ENCODE measurements around the gene EFCAB6. TPM values are rescaled to one million over a fixed set of nuclear protein-coding genes. Genes with fewer than 3 reads are reported as not detected.

The EFCAB6 gene
- total and polyA plus RNA-seq, 2 donors (not counting 3 experiments of a cell fraction or from before 2014, with no cell fraction given) = 0.07 to 0.31 TPM

DNA sequence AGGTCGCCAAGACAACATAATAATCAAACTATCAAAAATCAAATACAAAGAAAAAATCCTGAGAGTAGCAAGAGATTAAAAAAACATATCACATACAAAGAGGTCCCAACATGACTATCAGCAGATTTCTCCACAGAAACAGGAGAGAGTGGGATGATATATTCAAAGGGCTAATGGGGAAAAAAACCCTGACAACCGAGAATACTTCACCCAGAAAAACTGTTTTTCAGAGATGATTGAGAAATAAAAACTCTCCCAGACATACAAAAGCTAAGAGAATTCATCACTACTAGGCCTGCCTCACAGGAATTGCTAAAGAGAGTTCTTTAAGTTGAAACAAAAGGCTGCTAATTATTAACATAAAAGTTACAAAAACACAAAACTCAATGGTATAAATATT lies 108.1 kb downstream of the EFCAB6 start:
- no peak overlapping the region for H3K27ac ChIP-seq (ENCODE audit: insufficient read depth, low read depth, low read length)
- no peaks in the 10 kb centered on the region for H4K20me1 ChIP-seq (replicated peaks; ENCODE audit: control insufficient read depth, extremely low read depth, insufficient read depth, low read length)
- H3K79me2 ChIP-seq (ENCODE audit: control insufficient read depth, insufficient read depth, low read length) = no peaks in the 10 kb centered on the region
- no peak overlapping the region for H3K9ac ChIP-seq (replicated peaks; ENCODE audit: extremely low read depth, insufficient read depth, low read length)
- no peaks in the 10 kb centered on the region for H3K9me3 ChIP-seq (replicated peaks; ENCODE audit: control insufficient read depth, insufficient read depth, low read length)
- H3K4me1 ChIP-seq (ENCODE audit: control insufficient read depth, extremely low read depth, insufficient read depth, low read length) = no peaks in the 10 kb centered on the region
- H3K36me3 ChIP-seq (ENCODE audit: control insufficient read depth in 2 of 2, extremely low read depth in 1 of 2, insufficient read depth in 2 of 2, low read length in 2 of 2) = no peaks in the 10 kb centered on the region
- H3K27me3 ChIP-seq (ENCODE audit: control insufficient read depth in 2 of 2, insufficient read depth in 2 of 2, low read length in 2 of 2) = no peaks in the 10 kb centered on the region
- DNase-seq (ENCODE audit: low read depth, low spot score) = no peak
- intact Hi-C loops (cut with micrococcal nuclease) = no loop called here
- ChIA-PET POLR2A (no interaction called here), CTCF (no interaction called here)
- H3K4me3 ChIP-seq (replicated peaks in 1 of 3; ENCODE audit: insufficient read depth in 1 of 3, low read depth in 1 of 3, low read length in 3 of 3) = no peak overlapping the region
- FAIRE-seq = no peak
- no peak overlapping the region for H2AFZ ChIP-seq (ENCODE audit: low read depth, low read length)
- no peak for TF ChIP-seq JUN (IDR thresholded peaks at IDR 0.05; ENCODE audit: borderline replicate concordance, insufficient read depth, insufficient read length, low read depth)
- TF ChIP-seq, protein P1, sequence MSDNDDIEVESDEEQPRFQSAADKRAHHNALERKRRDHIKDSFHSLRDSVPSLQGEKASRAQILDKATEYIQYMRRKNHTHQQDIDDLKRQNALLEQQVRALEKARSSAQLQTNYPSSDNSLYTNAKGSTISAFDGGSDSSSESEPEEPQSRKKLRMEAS (IDR thresholded peaks at IDR 0.05; ENCODE audit: insufficient read depth, insufficient read length) = no peak
- no peak for TF ChIP-seq GATA2 (IDR thresholded peaks at IDR 0.05; ENCODE audit: insufficient read depth, insufficient read length, low read depth, low read length)
- no peak for TF ChIP-seq MYC (IDR thresholded peaks at IDR 0.05; ENCODE audit: low read depth, low read length)
- no peak for TF ChIP-seq POLR2A (IDR thresholded peaks at IDR 0.05; ENCODE audit: low read depth, low read length)
- TF ChIP-seq, protein P2, sequence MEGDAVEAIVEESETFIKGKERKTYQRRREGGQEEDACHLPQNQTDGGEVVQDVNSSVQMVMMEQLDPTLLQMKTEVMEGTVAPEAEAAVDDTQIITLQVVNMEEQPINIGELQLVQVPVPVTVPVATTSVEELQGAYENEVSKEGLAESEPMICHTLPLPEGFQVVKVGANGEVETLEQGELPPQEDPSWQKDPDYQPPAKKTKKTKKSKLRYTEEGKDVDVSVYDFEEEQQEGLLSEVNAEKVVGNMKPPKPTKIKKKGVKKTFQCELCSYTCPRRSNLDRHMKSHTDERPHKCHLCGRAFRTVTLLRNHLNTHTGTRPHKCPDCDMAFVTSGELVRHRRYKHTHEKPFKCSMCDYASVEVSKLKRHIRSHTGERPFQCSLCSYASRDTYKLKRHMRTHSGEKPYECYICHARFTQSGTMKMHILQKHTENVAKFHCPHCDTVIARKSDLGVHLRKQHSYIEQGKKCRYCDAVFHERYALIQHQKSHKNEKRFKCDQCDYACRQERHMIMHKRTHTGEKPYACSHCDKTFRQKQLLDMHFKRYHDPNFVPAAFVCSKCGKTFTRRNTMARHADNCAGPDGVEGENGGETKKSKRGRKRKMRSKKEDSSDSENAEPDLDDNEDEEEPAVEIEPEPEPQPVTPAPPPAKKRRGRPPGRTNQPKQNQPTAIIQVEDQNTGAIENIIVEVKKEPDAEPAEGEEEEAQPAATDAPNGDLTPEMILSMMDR (IDR thresholded peaks at IDR 0.05; ENCODE audit: extremely low read depth in 1 of 2, insufficient read depth in 1 of 2, low read depth in 1 of 2, low read length in 2 of 2) = no peak
- no peak for TF ChIP-seq POLR2AphosphoS5 (IDR thresholded peaks at IDR 0.05; ENCODE audit: insufficient read depth, low read depth, low read length)
- no peak for TF ChIP-seq EZH2 (IDR thresholded peaks at IDR 0.05; ENCODE audit: borderline replicate concordance, low read depth, low read length, severe bottlenecking)
- no peak for TF ChIP-seq FOS (IDR thresholded peaks at IDR 0.05; ENCODE audit: borderline replicate concordance, insufficient read depth, low read length)
- H3K4me2 ChIP-seq (ENCODE audit: insufficient read depth, low read length) = no peak overlapping the region
- no TSS peak for BruUV-seq (replicated peaks)
- dilution Hi-C loops (cut with MboI; ENCODE audit: extremely low pct_ligation_motif_present, low sequenced_read_pairs) = no loop called here
- H3K9me1 ChIP-seq (replicated peaks; ENCODE audit: control insufficient read depth, extremely low read depth, insufficient read depth, low read length) = no peaks in the 10 kb centered on the region

Measured in endothelial cell of umbilical vein (primary cell).